Measurements from ENCODE around the gene TDRD9. TPM values are rescaled to one million over a fixed set of nuclear protein-coding genes. Genes with fewer than 3 reads are reported as not detected.
A peak's percentile ranks its signal among the peaks of the same experiment; 100 is the strongest.

TDRD9 gene
- total and polyA plus RNA-seq, 2 of the 4 experiments (the other 2 are of a cell fraction) = 0.07 to 0.18 TPM

GRCh38 chr14:104003616-104004015, 75.4 kb downstream of the TDRD9 start:
- no peak overlapping the region for H4K5ac ChIP-seq (ENCODE audit: low read depth, low read length)
- BruUV-seq (replicated peaks) = no TSS peak

More at GRCh38 chr14:104003616-104004015, 75.4 kb downstream of the TDRD9 start:
- H2BK15ac ChIP-seq (ENCODE audit: low read depth, low read length) = no peak overlapping the region
- H2AFZ ChIP-seq (replicated peaks; ENCODE audit: low read length, poor library complexity) = peak overlapping the region; percentile 70
- TF ChIP-seq BHLHE40 (IDR thresholded peaks at IDR 0.05; ENCODE audit: low read depth, low read length) (no peak), MXI1 (IDR thresholded peaks at IDR 0.05; ENCODE audit: borderline replicate concordance, low read depth, low read length) (no peak), RAD21 (IDR thresholded peaks at IDR 0.05; ENCODE audit: low read length) (no peak), ELK1 (IDR thresholded peaks at IDR 0.05; ENCODE audit: borderline replicate concordance, low read depth, low read length) (no peak), CHD1 (IDR thresholded peaks at IDR 0.05; ENCODE audit: low read depth, low read length) (no peak), FOS (IDR thresholded peaks at IDR 0.05; ENCODE audit: low read depth, low read length) (no peak), SMC3 (IDR thresholded peaks at IDR 0.05; ENCODE audit: low read depth, low read length) (no peak), USF2 (IDR thresholded peaks at IDR 0.05; ENCODE audit: low read depth, low read length) (no peak), POLR2A (IDR thresholded peaks at IDR 0.05; ENCODE audit: low read depth, low read length) (no peak), MAZ (IDR thresholded peaks at IDR 0.05; ENCODE audit: borderline replicate concordance, low read depth, low read length) (no peak), MAFK (IDR thresholded peaks at IDR 0.05; ENCODE audit: low read depth, low read length) (no peak)
- no peak overlapping the region for H3K56ac ChIP-seq (ENCODE audit: extremely low read depth, insufficient read depth, low read length)
- no peak overlapping the region for H3K23ac ChIP-seq (ENCODE audit: low read depth, low read length)
- H3K9me3 ChIP-seq (ENCODE audit: control insufficient read depth, insufficient read depth, low read length) = no peaks in the 10 kb centered on the region
- no peak overlapping the region for H3K4me3 ChIP-seq (ENCODE audit: insufficient read depth, low read depth, low read length)
- H3K14ac ChIP-seq (replicated peaks; ENCODE audit: low read depth, low read length) = no peak overlapping the region
- no peak overlapping the region for H2BK120ac ChIP-seq (ENCODE audit: low read depth, low read length)
- intact Hi-C loops (cut with micrococcal nuclease) = no loop called here
- H3K4me1 ChIP-seq (ENCODE audit: control insufficient read depth, insufficient read depth, low read length) = no peaks in the 10 kb centered on the region
- H3K36me3 ChIP-seq (ENCODE audit: control insufficient read depth, insufficient read depth, low read length) = no peaks in the 10 kb centered on the region
- H2AK9ac ChIP-seq (replicated peaks; ENCODE audit: low read depth, low read length, poor library complexity) = no peak overlapping the region
- no peak overlapping the region for H3K9ac ChIP-seq (ENCODE audit: low read depth, low read length)
- in situ Hi-C loops (cut with MboI; ENCODE audit: low sequenced_read_pairs) = no loop called here
- ATAC-seq (ENCODE audit: low read depth) = no peak
- no peak overlapping the region for H2BK20ac ChIP-seq (ENCODE audit: low read depth, low read length)
- no peaks in the 10 kb centered on the region for H3K27me3 ChIP-seq (ENCODE audit: control insufficient read depth, insufficient read depth, low read length)
- no peak overlapping the region for H2BK5ac ChIP-seq (ENCODE audit: low read depth, low read length, poor library complexity, severe bottlenecking)
- no peak overlapping the region for H3K4me2 ChIP-seq (ENCODE audit: low read depth, low read length)
- no peak overlapping the region for H4K8ac ChIP-seq (ENCODE audit: low read depth in 2 of 2, low read length in 2 of 2)
- no peaks in the 10 kb centered on the region for H4K20me1 ChIP-seq (ENCODE audit: insufficient read depth, low read length)
- dilution Hi-C loops (cut with HindIII; ENCODE audit: low sequenced_read_pairs, unreplicated experiment) = no loop called here
- no peak overlapping the region for H3K27ac ChIP-seq (ENCODE audit: insufficient read depth, low read length)
- 100% methylated on average over 1 of the region's 6 CpGs; no CpG with 5 or more reads in 1 of the 2 experiments for WGBS, 2 experiments (ENCODE audit: extremely low coverage in 2 of 2, insufficient read length in 1 of 2)
- H3K79me1 ChIP-seq (ENCODE audit: low read depth in 1 of 2, low read length in 2 of 2) = no peaks in the 10 kb centered on the region
- ChIA-PET POLR2A (ENCODE audit: unreplicated experiment) (no interaction called here), CTCF (no interaction called here)
- no peaks in the 10 kb centered on the region for H3K9me1 ChIP-seq (ENCODE audit: insufficient read depth, low read length)
- H2AK5ac ChIP-seq (ENCODE audit: low read depth, low read length) = no peak overlapping the region
- no peak overlapping the region for H3K18ac ChIP-seq (ENCODE audit: low read depth, low read length)
- DNase-seq = no peak
- no peak overlapping the region for H4K91ac ChIP-seq (ENCODE audit: insufficient read depth, low read depth, low read length)
- H3K4ac ChIP-seq (ENCODE audit: low read depth, low read length) = no peak overlapping the region

Measured in IMR-90 (cell line).